ENCODE measurements around the gene PRKG1.

PRKG1 gene

GRCh38 chr10:51342381-51342780, 268.1 kb downstream of the PRKG1 start:
- DNase-seq = no peak
- intact Hi-C loops (cut with DNase I) = no loop called here

GRCh38 chr10:51343391-51343790, 269.1 kb downstream of the PRKG1 start:
- DNase-seq = no peak
- intact Hi-C loops (cut with DNase I) = no loop called here

DNA sequence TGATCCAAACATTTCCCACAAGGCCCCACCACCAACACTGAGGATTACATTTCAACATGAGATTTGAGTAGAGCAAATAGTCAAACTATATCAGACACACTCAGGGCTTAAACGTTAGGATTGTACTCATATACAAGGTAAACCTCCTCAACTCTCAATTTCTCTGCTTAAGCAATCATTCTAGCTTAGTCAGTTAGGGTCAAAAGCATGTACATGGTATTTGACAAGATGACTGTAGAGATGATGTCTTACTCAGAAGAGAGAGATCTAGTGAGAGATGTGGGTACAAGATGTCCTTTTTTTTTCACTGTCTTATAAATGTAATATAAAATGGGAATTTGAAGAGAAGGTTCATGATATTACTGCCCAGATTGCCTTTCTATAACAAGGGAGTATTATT, 270.1 kb downstream of the PRKG1 start:
- no peak for DNase-seq
- intact Hi-C loops (cut with DNase I) = no loop called here

GRCh38 chr10:51348622-51349021, 274.3 kb downstream of the PRKG1 start:
- intact Hi-C loops (cut with DNase I) = no loop called here
- no peak for DNase-seq

DNA sequence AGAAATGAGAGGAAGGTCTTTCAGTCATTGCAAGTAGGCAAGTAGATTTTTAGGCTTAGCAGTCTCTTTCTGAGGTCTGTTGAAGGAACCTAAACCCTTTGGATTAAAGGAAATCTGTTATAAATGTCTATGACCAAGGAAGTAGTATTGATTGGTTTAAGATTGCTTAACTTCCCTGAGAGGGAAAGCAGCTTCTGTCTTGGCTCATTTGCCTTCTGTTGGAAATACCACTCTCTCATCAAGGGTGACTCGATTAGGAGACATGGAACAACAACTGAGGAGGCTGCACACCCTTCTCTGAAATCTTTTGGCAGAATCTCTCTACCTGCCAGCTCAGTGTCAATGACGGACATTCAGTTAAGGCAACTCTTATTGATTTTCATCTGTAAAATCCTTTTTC, 282.9 kb downstream of the PRKG1 start:
- no peak for DNase-seq
- intact Hi-C loops (cut with DNase I) = no loop called here

DNA sequence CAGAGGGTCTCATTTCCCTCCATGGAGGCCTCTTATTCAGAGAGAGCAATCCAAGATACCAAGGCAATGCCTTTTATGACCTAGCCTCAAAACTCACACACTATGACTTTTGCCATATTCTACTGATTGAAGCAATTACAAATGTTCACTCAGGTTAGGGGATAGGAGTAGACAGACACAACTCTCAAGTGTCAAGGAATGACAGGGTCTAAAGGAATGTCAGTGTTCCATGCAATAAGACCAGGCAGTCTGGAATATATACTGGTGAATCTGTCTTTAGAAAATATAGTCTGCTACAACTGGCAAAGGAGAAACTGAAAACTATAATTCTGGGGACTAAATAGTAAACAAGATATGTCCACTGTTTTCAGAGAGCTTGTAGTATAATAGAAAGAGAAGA, 283.9 kb downstream of the PRKG1 start:
- DNase-seq = no peak
- intact Hi-C loops (cut with DNase I) = no loop called here

DNA sequence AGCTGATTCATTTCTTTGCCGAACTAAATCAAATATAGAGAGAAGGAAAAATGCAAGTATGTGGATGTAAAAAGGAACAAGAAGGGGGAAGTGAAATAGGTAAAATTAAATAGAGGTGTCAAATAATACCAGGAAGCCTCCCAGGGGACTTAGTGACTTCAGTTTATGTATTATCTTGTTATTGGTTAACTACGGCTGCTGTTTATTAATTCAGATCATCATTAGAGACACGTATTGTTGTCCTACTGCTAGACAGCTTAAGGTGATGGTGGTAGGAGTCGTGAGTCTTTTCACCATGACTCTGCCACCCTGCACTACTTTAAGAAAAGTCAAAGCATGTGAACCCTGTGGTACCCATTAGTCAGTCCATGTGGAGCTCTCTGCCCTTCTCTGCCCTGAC, 289.1 kb downstream of the PRKG1 start:
- DNase-seq = no peak
- intact Hi-C loops (cut with DNase I) = no loop called here

DNA sequence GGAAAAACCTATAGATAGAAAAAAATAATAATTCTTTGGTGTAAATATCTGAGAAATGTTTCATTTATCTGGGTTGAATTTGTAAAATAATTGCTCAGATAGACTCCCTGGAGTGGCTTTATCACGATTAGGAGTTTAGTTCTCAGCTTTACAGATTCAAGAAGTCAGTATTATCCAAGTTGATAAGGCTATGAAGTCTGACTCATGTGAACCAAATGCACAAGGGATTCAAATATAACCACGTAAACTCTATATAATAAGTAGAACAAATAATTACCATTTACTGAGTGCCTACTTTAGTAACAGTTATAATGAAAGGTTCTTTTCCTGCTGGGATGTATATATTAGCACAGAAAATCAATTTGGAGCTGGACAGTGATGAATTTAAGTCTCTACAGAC, 290.4 kb downstream of the PRKG1 start:
- no peak for DNase-seq
- intact Hi-C loops (cut with DNase I) = no loop called here

- no peak for DNase-seq
- intact Hi-C loops (cut with DNase I) = no loop called here
These were observed 291.8 kb downstream of the PRKG1 start for GRCh38 chr10:51366044-51366443.

GRCh38 chr10:51367127-51367526, 292.8 kb downstream of the PRKG1 start:
- intact Hi-C loops (cut with DNase I) = no loop called here
- no peak for DNase-seq

DNA sequence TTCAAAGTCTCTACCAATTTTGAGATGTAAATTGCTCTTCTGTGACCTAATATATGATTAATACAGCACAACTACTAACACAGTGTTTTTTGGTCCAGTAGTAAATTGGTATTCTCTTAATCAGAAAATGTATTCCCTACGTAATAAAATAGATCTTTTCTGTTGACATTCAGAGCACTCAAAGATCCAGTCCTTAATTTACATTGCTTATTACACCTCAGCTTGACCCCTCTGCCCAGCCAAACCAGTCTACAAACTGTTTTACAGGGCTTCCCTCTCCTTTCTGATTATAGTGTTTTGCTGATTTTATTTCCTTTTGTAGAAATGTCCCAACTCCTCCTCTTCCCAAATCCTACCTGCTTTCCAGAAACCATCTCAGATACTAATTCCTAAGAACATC, 293.4 kb downstream of the PRKG1 start:
- DNase-seq = no peak
- intact Hi-C loops (cut with DNase I) = no loop called here

- intact Hi-C loops (cut with DNase I) = no loop called here
These were observed 294.7 kb downstream of the PRKG1 start for GRCh38 chr10:51368943-51369342.

GRCh38 chr10:51369903-51370302, 295.6 kb downstream of the PRKG1 start:
- intact Hi-C loops (cut with DNase I) = no loop called here
- no peak for DNase-seq

More at GRCh38 chr10:51368943-51369342, 294.7 kb downstream of the PRKG1 start:
- DNase-seq = no peak

GRCh38 chr10:51371743-51372142, 297.5 kb downstream of the PRKG1 start:
- intact Hi-C loops (cut with DNase I) = no loop called here
- DNase-seq = no peak

- intact Hi-C loops (cut with DNase I) = no loop called here
- no peak for DNase-seq
These were observed 301.5 kb downstream of the PRKG1 start for GRCh38 chr10:51375790-51376189.

DNA sequence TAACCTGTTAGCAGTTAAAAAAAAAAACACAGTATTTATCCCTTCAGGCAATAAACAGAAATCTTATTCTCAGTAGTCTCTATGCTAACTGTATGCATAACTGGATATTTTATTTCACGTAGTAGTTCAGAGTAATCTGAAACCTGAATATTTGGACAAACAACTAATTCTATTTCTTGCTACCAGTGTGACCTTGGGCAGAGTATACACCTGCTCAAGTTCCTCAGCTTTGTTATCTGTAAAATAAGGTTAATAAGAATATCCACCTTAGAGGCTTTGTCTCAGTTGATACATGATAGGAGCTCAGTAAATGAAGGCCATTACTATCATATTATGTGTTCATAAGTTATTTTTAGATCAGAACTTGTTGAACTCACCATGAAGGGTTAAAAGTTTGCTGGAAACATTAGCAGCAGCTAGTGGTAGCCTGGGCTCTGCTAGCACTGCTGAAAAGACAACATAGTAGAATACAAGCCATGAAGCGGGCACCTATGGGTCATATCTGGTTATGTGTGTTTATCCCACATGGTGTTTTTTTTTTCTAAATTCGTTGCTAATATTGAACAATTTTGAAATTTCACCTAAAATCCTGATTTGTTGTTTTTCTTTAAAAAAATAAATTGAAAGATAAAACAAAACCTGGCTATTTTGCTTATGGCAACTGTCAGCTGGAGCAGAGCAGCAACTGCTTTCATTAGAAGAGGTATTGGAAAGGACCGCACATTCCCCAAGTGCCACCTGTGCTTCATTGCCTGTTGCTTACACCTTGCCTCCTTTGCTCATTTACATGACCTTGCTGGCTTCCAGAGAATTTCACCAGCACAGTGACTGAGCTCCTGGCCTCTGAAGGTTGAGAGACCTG, 303.0 kb downstream of the PRKG1 start:
- no peak for DNase-seq
- intact Hi-C loops (cut with DNase I) = no loop called here

GRCh38 chr10:51377932-51378599, 303.8 kb downstream of the PRKG1 start:
- intact Hi-C loops (cut with DNase I) = no loop called here
- no peak for DNase-seq

GRCh38 chr10:51382181-51382580, 307.9 kb downstream of the PRKG1 start:
- DNase-seq = no peak
- intact Hi-C loops (cut with DNase I) = loop anchor here (10.0 kb wide), 1 partner anchor 583 kb away; no protein-coding TSS in a partner anchor

DNA sequence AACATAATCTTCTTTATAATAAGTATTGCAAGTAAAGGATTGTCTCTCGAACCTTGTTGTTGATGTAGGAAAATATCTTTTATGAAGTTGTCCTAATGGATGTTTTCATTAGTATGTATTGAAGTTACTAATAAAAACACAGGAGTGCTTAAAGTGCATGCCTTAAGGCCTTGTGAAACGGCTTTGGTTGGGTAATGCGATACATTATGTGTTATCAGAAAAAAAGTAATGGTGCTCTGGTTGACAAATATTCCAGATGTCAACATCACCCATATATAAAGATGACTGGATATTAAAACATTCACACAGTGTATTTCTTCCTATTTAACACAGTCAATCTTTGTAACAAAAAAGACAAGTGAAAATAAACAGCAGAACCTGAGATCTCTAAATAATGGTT, 310.7 kb downstream of the PRKG1 start:
- intact Hi-C loops (cut with DNase I) = loop anchor here (10.0 kb wide), 1 partner anchor 580 kb away; no protein-coding TSS in a partner anchor
- no peak for DNase-seq

DNA sequence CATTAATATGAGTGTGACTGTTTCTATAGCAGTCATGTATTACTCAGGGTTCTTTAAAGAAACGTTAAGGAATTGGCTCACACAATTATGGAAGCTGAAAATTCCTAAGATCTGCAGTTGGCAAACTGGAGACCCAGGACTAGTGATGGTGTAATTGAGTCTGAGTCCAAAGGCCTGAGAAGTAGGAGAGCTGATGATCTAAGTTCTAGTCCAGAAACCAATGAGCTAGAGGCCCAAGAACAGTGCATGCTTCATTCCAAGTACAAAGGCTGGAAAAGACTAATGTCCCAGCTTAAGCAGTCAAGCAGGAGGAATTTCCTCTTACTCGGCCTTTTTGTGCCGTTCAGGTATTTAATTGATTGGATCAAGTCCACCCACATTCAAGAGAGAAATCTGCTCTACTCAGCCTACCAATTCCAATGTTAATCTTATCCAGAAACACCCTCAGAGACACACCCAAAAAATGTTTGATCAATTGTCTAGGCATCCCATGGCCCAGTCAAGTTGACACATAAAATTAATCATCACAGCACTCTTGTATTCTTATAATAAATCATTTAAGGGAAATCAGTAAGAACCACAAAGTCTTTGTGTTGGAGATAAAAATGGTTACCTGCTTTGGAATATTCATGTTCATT, 312.1 kb downstream of the PRKG1 start:
- no peak for DNase-seq

More for the DNA sequence above, 312.1 kb downstream of the PRKG1 start:
- intact Hi-C loops (cut with DNase I) = loop anchor here (10.0 kb wide), 1 partner anchor 578 kb away; no protein-coding TSS in a partner anchor

Data from head of caudate nucleus (tissue), 42 donors.